ENCODE measurements around the gene MVB12B. TPM values are rescaled to one million over a fixed set of nuclear protein-coding genes. Genes with fewer than 3 reads are reported as not detected.

Gene MVB12B
- polyA plus RNA-seq, 1 donor from 2014 or later, result 39.5 TPM

- Histone ChIP-seq H3K4me2 (ENCODE audit: low read length) (no peak overlapping the region), H3K79me2 (replicated peaks; ENCODE audit: insufficient read depth, low read length) (no peaks in the 10 kb centered on the region), H3K36me3 (ENCODE audit: insufficient read depth, low read length) (no peaks in the 10 kb centered on the region), H3K9me2 (ENCODE audit: insufficient read depth, low read length) (no peaks in the 10 kb centered on the region), H3K4me3 (ENCODE audit: low read length) (no peak overlapping the region), H3F3A (ENCODE audit: insufficient read depth, low read length, poor library complexity, severe bottlenecking) (no peaks in the 10 kb centered on the region), H4K20me1 (ENCODE audit: insufficient read depth) (no peaks in the 10 kb centered on the region), H3K27ac (ENCODE audit: low read length) (no peak overlapping the region), H3K9me3 (ENCODE audit: low read length) (no peaks in the 10 kb centered on the region), H3K9ac (ENCODE audit: low read length) (no peak overlapping the region), H2AFZ (ENCODE audit: low read depth, low read length) (no peak overlapping the region), H3K27me3 (ENCODE audit: insufficient read depth, low read depth, low read length) (peaks cover 5% of the 10 kb centered on the region)
- TF ChIP-seq MXI1 (conservative IDR thresholded peaks at IDR 0.05; ENCODE audit: poor library complexity, severe bottlenecking), result no peak
- no peak for TF ChIP-seq EZH2 (IDR thresholded peaks at IDR 0.05; ENCODE audit: borderline replicate concordance, insufficient read depth, low read length, poor library complexity, severe bottlenecking)
- TF ChIP-seq EP300 (conservative IDR thresholded peaks at IDR 0.05; ENCODE audit: poor library complexity, severe bottlenecking), result no peak
- no peak for TF ChIP-seq TAF1 (IDR thresholded peaks at IDR 0.05; ENCODE audit: low read depth)
- TF ChIP-seq RAD21 (conservative IDR thresholded peaks at IDR 0.05), result no peak
- no peak for TF ChIP-seq POLR2AphosphoS5 (IDR thresholded peaks at IDR 0.05)
- no peak for TF ChIP-seq REST (IDR thresholded peaks at IDR 0.05; ENCODE audit: borderline replicate concordance)
- no peak for TF ChIP-seq SMC3 (conservative IDR thresholded peaks at IDR 0.05; ENCODE audit: poor library complexity)
- TF ChIP-seq, protein P1, sequence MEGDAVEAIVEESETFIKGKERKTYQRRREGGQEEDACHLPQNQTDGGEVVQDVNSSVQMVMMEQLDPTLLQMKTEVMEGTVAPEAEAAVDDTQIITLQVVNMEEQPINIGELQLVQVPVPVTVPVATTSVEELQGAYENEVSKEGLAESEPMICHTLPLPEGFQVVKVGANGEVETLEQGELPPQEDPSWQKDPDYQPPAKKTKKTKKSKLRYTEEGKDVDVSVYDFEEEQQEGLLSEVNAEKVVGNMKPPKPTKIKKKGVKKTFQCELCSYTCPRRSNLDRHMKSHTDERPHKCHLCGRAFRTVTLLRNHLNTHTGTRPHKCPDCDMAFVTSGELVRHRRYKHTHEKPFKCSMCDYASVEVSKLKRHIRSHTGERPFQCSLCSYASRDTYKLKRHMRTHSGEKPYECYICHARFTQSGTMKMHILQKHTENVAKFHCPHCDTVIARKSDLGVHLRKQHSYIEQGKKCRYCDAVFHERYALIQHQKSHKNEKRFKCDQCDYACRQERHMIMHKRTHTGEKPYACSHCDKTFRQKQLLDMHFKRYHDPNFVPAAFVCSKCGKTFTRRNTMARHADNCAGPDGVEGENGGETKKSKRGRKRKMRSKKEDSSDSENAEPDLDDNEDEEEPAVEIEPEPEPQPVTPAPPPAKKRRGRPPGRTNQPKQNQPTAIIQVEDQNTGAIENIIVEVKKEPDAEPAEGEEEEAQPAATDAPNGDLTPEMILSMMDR (IDR thresholded peaks at IDR 0.05; ENCODE audit: poor library complexity, severe bottlenecking), result no peak
These were observed 194.5 kb downstream of the MVB12B start for GRCh38 chr9:126521089-126521488.

- no peak overlapping the region for H3K27ac ChIP-seq (ENCODE audit: low read length)
- no peak overlapping the region for H3K4me3 ChIP-seq (ENCODE audit: low read length)
- no peak overlapping the region for H3K9ac ChIP-seq (ENCODE audit: low read length)
- TF ChIP-seq, protein P1 (IDR thresholded peaks at IDR 0.05; ENCODE audit: poor library complexity, severe bottlenecking), result no peak
- TF ChIP-seq REST (IDR thresholded peaks at IDR 0.05; ENCODE audit: borderline replicate concordance), result no peak
- no peak for TF ChIP-seq MXI1 (conservative IDR thresholded peaks at IDR 0.05; ENCODE audit: poor library complexity, severe bottlenecking)
- TF ChIP-seq EP300 (conservative IDR thresholded peaks at IDR 0.05; ENCODE audit: poor library complexity, severe bottlenecking), result no peak
- TF ChIP-seq SMC3 (conservative IDR thresholded peaks at IDR 0.05; ENCODE audit: poor library complexity), result no peak
- no peak for TF ChIP-seq POLR2AphosphoS5 (IDR thresholded peaks at IDR 0.05)
- TF ChIP-seq EZH2 (IDR thresholded peaks at IDR 0.05; ENCODE audit: borderline replicate concordance, insufficient read depth, low read length, poor library complexity, severe bottlenecking), result no peak
- TF ChIP-seq TAF1 (IDR thresholded peaks at IDR 0.05; ENCODE audit: low read depth), result no peak
- TF ChIP-seq RAD21 (conservative IDR thresholded peaks at IDR 0.05), result no peak
- H4K20me1 ChIP-seq (ENCODE audit: insufficient read depth), result no peaks in the 10 kb centered on the region
- H3K36me3 ChIP-seq (ENCODE audit: insufficient read depth, low read length), result no peaks in the 10 kb centered on the region
- no peaks in the 10 kb centered on the region for H3F3A ChIP-seq (ENCODE audit: insufficient read depth, low read length, poor library complexity, severe bottlenecking)
- no peaks in the 10 kb centered on the region for H3K79me2 ChIP-seq (replicated peaks; ENCODE audit: insufficient read depth, low read length)
- no peak overlapping the region for H3K4me2 ChIP-seq (ENCODE audit: low read length)
- H3K9me2 ChIP-seq (ENCODE audit: insufficient read depth, low read length), result no peaks in the 10 kb centered on the region
- no peak overlapping the region for H2AFZ ChIP-seq (ENCODE audit: low read depth, low read length)
- H3K9me3 ChIP-seq (ENCODE audit: low read length), result no peaks in the 10 kb centered on the region
- H3K27me3 ChIP-seq (ENCODE audit: insufficient read depth, low read depth, low read length), result peaks cover 3% of the 10 kb centered on the region
These were observed 194.9 kb downstream of the MVB12B start for GRCh38 chr9:126521551-126521950.
